Lung (tissue), 12 donors: ENCODE measurements around the gene ABCF3. TPM values are rescaled to one million over a fixed set of nuclear protein-coding genes. Genes with fewer than 3 reads are reported as not detected.

Source experiments
- ATAC-seq: fragments of 200-7000 bp; cut with Tn5 transposase; one replicate; pipeline ENCODE4 v1.9.1; 2020; ENCODE audit warnings: moderate number of reproducible peaks; ENCODE audit not compliant: insufficient read depth, low FRiP score
- DNase-seq, 3 donors: peaks; one replicate each; pipeline ENCODE4 v3.0.0-alpha.2; 2013 to 2017
- H3K27ac ChIP-seq, 2 donors: one replicate each; pipeline ENCODE4 v1.5.1; 2013; ENCODE audit warnings: mild to moderate bottlenecking in 2 of 2, moderate library complexity in 2 of 2, control low read depth in 1 of 2, inconsistent platforms in 1 of 2, low read depth in 1 of 2, low read length in 1 of 2
- H3K27me3 ChIP-seq, 3 donors: one replicate each; pipeline ENCODE4 v1.5.1; 2013; ENCODE audit warnings: low read length in 2 of 3; ENCODE audit not compliant: control insufficient read depth in 3 of 3, insufficient read depth in 3 of 3
- H3K36me3 ChIP-seq, 4 donors: one replicate each; pipeline ENCODE4 v1.5.1; 2013; ENCODE audit warnings: low read length in 4 of 4, mild to moderate bottlenecking in 1 of 4, moderate library complexity in 1 of 4; ENCODE audit not compliant: control insufficient read depth in 4 of 4, insufficient read depth in 4 of 4
- H3K4me1 ChIP-seq, 5 donors: one replicate each; pipeline ENCODE4 v1.5.1; 2013; ENCODE audit warnings: low read length in 5 of 5, mild to moderate bottlenecking in 2 of 5, moderate library complexity in 1 of 5; ENCODE audit not compliant: control insufficient read depth in 5 of 5, insufficient read depth in 5 of 5
- H3K4me3 ChIP-seq: one replicate; pipeline ENCODE4 v1.5.1; 2013; ENCODE audit warnings: mild to moderate bottlenecking, control low read depth, moderate library complexity
- H3K9ac ChIP-seq, 2 donors: one replicate each; pipeline ENCODE4 v1.5.1; 2013; ENCODE audit warnings: low read length in 2 of 2, control low read depth in 1 of 2; ENCODE audit not compliant: insufficient read depth in 1 of 2
- H3K9me3 ChIP-seq, 4 donors: one replicate each; pipeline ENCODE4 v1.5.1; 2013; ENCODE audit warnings: low read length in 3 of 4, mild to moderate bottlenecking in 1 of 4, moderate library complexity in 1 of 4; ENCODE audit not compliant: control insufficient read depth in 4 of 4, insufficient read depth in 3 of 4
- WGBS, 2 donors: extraction: QIAGEN DNeasy Blood & Tissue Kit; methylation state at CpG; one replicate each; pipeline ENCODE4 v1.1.7; 2013; 5-methylcytosine and 5-hydroxymethylcytosine counted together
- polyA plus RNA-seq, 2 donors: library from polyadenylated mRNA; stranded (reverse); fragments of 200-250 nt; gene quantifications; one replicate each; pipeline ENCODE4 v1.2.1, GENCODE V29; 2013
- total RNA-seq, 2 donors: library from RNA; depleted of rRNA in 1 of 2; stranded (reverse); fragments of >200 nt in 1 of 2; gene quantifications; one replicate each; pipeline ENCODE4 v1.2.1, GENCODE V29; 2014 to 2021
- TF ChIP-seq, protein P1 (sequence below): IDR thresholded peaks from 2 replicates; pipeline ENCODE4 v1.5.1; 2012; ENCODE audit warnings: mild to moderate bottlenecking; ENCODE audit errors: control extremely low read depth, extremely low read depth
- donor health status: control.
- donor health status: control.
- donor health status: Bipolar disorder and iron deficiency.
- donor health status: healthy.
- donor health status: DM: yes; HTN: yes; CAD: no.

ABCF3 gene
- total and polyA plus RNA-seq, 4 donors: 44.7 to 81.8 (median 49.5) TPM

- Histone ChIP-seq H3K9ac (no peak overlapping the region), H3K27ac (no peak overlapping the region), H3K27me3 (no peaks in the 10 kb centered on the region), H3K4me3 (no peak overlapping the region), H3K4me1 (peaks cover 0 to 17% (median 6%) of the 10 kb centered on the region in 5 donors), H3K9me3 (no peaks in the 10 kb centered on the region), H3K36me3 (peaks cover 15 to 47% (median 41%) of the 10 kb centered on the region in 4 donors)
- WGBS, 2 donors: 92 to 95% methylated on average over 17 of the region's 17 CpGs
- DNase-seq: no peak
- TF ChIP-seq, protein P1, sequence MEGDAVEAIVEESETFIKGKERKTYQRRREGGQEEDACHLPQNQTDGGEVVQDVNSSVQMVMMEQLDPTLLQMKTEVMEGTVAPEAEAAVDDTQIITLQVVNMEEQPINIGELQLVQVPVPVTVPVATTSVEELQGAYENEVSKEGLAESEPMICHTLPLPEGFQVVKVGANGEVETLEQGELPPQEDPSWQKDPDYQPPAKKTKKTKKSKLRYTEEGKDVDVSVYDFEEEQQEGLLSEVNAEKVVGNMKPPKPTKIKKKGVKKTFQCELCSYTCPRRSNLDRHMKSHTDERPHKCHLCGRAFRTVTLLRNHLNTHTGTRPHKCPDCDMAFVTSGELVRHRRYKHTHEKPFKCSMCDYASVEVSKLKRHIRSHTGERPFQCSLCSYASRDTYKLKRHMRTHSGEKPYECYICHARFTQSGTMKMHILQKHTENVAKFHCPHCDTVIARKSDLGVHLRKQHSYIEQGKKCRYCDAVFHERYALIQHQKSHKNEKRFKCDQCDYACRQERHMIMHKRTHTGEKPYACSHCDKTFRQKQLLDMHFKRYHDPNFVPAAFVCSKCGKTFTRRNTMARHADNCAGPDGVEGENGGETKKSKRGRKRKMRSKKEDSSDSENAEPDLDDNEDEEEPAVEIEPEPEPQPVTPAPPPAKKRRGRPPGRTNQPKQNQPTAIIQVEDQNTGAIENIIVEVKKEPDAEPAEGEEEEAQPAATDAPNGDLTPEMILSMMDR: no peak
- no peak for ATAC-seq
Measured at GRCh38 chr3:184188080-184188479, 2.1 kb downstream of the ABCF3 start.

DNA sequence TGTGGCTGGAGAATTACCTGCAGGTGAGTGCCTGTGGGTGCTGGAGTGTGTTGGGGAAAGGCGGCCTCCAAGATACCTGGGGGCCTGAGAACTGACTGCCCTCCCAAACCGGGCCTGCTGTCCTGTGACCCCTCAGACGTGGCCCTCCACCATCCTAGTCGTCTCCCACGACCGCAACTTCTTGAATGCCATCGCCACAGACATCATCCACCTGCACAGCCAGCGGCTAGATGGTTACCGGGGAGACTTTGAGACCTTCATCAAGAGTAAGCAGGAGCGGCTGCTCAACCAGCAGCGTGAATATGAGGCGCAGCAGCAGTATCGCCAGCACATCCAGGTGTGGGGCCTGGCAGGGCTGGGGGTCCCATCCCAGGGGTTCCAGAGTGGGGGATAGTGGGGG, 3.4 kb downstream of the ABCF3 start:
- WGBS, 2 donors: 93 to 94% methylated on average over 13 of the region's 13 CpGs
- Histone ChIP-seq H3K36me3 (peaks cover 15 to 48% (median 36%) of the 10 kb centered on the region in 4 donors), H3K27ac (no peak overlapping the region), H3K9me3 (no peaks in the 10 kb centered on the region), H3K4me3 (no peak overlapping the region), H3K4me1 (peaks cover 0 to 17% (median 6%) of the 10 kb centered on the region in 5 donors), H3K27me3 (no peaks in the 10 kb centered on the region), H3K9ac (no peak overlapping the region)
- ATAC-seq (no peak), DNase-seq (no peak)
- TF ChIP-seq, protein P1: no peak

GRCh38 chr3:184192889-184193288, 6.9 kb downstream of the ABCF3 start:
- Histone ChIP-seq H3K9me3 (no peaks in the 10 kb centered on the region), H3K4me3 (no peak overlapping the region), H3K27me3 (no peaks in the 10 kb centered on the region), H3K9ac (no peak overlapping the region), H3K27ac (no peak overlapping the region), H3K4me1 (no peaks in the 10 kb centered on the region), H3K36me3 (peaks cover 18 to 68% (median 39%) of the 10 kb centered on the region in 4 donors)
- TF ChIP-seq, protein P1: no peak
- DNase-seq (no peak), ATAC-seq (no peak)
- 97 to 99% methylated on average over 10 of the region's 10 CpGs for WGBS, 2 donors

GRCh38 chr3:184193991-184194539, 8.1 kb downstream of the ABCF3 start:
- Histone ChIP-seq H3K36me3 (peaks cover 18 to 57% (median 36%) of the 10 kb centered on the region in 4 donors), H3K9ac (no peak overlapping the region), H3K9me3 (no peaks in the 10 kb centered on the region), H3K4me1 (no peaks in the 10 kb centered on the region), H3K27me3 (no peaks in the 10 kb centered on the region), H3K4me3 (no peak overlapping the region), H3K27ac (no peak overlapping the region)
- ATAC-seq (no peak), DNase-seq (no peak)
- TF ChIP-seq, protein P1: no peak
- 82 to 88% methylated on average over 9 of the region's 9 CpGs for WGBS, 2 donors
